ENCODE results near the gene FAM222A. TPM values are rescaled to one million over a fixed set of nuclear protein-coding genes. Genes with fewer than 3 reads are reported as not detected.

FAM222A gene
- total RNA-seq, 4 donors from 2014 or later: 0.34 to 3.5 (median 1.7) TPM; not detected in 1

DNA sequence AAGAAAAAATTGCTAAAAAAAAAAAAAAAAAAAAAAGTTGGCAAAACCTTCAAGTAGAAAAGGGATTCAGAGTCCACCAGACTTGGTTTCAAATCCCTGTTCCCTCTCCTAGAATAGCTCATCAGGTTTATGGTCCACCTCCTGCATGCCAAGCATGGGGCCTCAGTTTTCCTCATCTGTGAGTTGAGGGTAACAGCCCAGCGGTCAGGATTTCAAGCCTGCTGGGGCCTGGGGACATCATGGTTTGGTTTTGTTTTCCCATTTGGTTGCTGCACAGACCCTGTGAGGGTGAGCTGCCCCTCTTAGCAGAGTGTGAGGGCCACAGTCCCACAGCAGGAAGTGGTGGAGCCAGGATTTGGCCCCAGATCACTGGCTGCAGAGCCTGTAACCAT is 12.5 kb downstream of the FAM222A start:
- DNase-seq: no peak
- Histone ChIP-seq H3K27me3 (no peaks in the 10 kb centered on the region), H3K4me3 (no peak overlapping the region), H3K4me1 (no peaks in the 10 kb centered on the region), H3K36me3 (no peaks in the 10 kb centered on the region), H3K27ac (no peak overlapping the region), H3K9me3 (no peaks in the 10 kb centered on the region)
- intact Hi-C loops (cut with DNase I; ENCODE audit: low total_unique reads): no loop called here
- TF ChIP-seq POLR2A (IDR thresholded peaks at IDR 0.05): no peak
- TF ChIP-seq, protein P1, sequence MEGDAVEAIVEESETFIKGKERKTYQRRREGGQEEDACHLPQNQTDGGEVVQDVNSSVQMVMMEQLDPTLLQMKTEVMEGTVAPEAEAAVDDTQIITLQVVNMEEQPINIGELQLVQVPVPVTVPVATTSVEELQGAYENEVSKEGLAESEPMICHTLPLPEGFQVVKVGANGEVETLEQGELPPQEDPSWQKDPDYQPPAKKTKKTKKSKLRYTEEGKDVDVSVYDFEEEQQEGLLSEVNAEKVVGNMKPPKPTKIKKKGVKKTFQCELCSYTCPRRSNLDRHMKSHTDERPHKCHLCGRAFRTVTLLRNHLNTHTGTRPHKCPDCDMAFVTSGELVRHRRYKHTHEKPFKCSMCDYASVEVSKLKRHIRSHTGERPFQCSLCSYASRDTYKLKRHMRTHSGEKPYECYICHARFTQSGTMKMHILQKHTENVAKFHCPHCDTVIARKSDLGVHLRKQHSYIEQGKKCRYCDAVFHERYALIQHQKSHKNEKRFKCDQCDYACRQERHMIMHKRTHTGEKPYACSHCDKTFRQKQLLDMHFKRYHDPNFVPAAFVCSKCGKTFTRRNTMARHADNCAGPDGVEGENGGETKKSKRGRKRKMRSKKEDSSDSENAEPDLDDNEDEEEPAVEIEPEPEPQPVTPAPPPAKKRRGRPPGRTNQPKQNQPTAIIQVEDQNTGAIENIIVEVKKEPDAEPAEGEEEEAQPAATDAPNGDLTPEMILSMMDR (IDR thresholded peaks at IDR 0.05): no peak

DNA sequence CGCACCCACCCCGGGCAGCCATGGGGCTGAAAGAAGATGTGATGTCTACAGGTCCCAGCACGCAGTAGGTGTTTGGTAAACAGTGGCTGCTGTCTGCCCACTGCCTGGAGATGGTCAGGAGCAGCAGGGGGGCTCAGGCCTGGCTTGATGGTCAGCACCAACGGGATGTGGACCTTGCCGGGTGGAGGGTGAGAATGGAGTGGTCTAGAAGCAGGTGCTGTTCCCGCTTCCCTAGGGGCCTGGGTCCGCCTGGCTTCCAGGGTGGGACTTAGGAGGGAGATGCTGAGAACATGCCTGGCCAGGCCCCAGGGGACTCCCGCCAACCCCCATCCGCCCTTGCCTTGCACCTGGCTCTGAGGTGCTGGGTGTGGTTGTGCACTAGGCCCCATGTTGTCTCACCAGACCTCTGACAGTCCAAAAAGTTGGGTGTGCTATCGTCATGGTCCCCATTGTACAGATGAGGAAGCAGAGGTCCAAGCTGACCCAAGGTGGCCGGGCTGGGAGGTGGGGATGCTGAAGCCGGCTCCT is 12.9 kb downstream of the FAM222A start:
- H3K27ac ChIP-seq: no peak overlapping the region
- intact Hi-C loops (cut with DNase I; ENCODE audit: low total_unique reads): no loop called here
- DNase-seq: no peak
- H3K4me1 ChIP-seq: no peaks in the 10 kb centered on the region
- no peaks in the 10 kb centered on the region for H3K36me3 ChIP-seq
- TF ChIP-seq, protein P1 (IDR thresholded peaks at IDR 0.05): no peak
- no peak for TF ChIP-seq POLR2A (IDR thresholded peaks at IDR 0.05)
- no peaks in the 10 kb centered on the region for H3K9me3 ChIP-seq
- H3K4me3 ChIP-seq: no peak overlapping the region
- H3K27me3 ChIP-seq: no peaks in the 10 kb centered on the region

DNA sequence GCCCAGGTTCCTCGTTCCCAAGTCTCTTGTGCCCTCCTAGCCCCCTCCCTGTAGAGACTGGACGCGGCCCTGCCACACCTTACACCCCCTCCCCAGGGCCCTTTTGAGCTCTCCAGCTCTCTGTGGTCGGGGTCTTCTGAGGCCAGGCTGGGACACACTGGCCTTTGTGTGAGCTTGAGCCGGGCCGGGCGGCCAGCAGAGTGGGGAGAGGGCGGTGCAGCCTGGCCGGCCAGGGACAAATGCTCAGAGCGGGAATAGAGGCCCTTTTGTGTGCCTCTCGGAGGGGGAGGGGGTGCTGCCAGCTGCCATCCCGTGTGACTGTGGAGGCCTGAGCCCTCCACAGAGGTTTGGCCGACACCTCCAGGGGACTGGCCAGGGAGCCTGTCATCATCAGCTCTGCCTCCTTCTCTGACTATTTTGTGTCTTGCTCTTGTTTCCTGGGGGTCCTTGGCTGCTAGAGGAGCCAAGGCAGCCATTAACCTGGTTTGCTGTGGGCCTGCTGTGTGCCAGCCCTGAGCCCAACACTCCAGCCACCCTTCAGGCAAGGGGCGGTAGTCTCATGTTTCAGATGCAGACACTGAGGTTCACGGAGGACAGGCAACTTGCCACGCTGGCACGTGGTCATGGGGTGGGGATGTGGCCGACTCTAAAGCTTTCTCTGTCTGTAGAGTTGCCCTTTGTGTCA is 13.6 kb downstream of the FAM222A start:
- no peak overlapping the region for H3K27ac ChIP-seq
- intact Hi-C loops (cut with DNase I; ENCODE audit: low total_unique reads): no loop called here
- H3K9me3 ChIP-seq: no peaks in the 10 kb centered on the region
- no peaks in the 10 kb centered on the region for H3K27me3 ChIP-seq
- no peaks in the 10 kb centered on the region for H3K4me1 ChIP-seq
- H3K4me3 ChIP-seq: no peak overlapping the region
- DNase-seq: no peak
- TF ChIP-seq, protein P1 (IDR thresholded peaks at IDR 0.05): no peak
- no peak for TF ChIP-seq POLR2A (IDR thresholded peaks at IDR 0.05)
- no peaks in the 10 kb centered on the region for H3K36me3 ChIP-seq

DNA sequence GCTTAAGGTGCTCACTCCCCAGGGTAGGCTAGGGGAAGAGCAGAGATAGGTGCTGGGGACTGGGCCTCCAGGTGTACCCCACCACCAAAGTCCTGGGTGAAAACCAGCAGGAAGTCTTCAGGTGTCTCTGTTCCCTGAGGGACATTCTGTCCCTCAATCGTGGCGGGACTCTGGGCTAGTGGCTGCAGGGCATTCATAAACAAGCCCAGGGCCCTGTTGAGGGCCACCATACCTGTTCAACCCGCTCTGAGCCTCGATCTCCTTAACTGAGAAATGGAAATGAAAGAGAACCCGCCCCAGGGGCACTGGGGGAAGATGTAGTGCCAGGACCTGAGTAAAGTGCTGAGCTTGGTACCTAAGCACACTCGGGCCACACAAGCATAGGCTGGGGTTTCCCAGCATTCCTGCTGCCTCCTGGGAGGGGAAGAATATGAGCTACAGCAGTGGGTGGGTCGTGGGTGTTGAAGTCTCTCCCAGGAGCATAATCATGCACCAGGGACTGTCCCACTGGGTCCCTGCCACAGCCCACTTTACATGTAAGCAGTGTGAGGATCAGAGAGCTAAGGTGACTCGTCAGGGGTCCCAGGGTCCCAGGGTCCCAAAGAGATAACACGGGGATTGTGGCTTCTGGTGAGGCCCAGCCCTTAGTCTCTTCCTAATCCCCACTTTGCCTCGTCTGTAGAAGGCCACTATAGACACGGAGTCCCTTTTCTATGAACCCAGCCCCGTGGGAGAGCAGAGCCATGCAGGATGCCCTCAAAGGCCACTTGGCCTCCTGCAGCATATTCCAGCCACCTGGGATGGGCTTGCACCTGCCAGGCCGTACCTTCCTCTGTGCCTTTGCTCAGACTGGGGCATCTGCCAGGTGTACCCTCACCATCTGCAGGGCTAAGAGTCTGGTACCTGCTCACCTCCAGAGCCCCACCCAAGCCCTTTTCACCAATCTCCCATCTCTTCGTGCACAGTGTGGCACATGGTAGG is 14.4 kb downstream of the FAM222A start:
- TF ChIP-seq, protein P1 (IDR thresholded peaks at IDR 0.05): no peak
- no peak for TF ChIP-seq POLR2A (IDR thresholded peaks at IDR 0.05)
- H3K4me3 ChIP-seq: no peak overlapping the region
- H3K27ac ChIP-seq: no peak overlapping the region
- no peaks in the 10 kb centered on the region for H3K9me3 ChIP-seq
- H3K4me1 ChIP-seq: no peaks in the 10 kb centered on the region
- H3K36me3 ChIP-seq: no peaks in the 10 kb centered on the region
- no peak for DNase-seq
- H3K27me3 ChIP-seq: no peaks in the 10 kb centered on the region
- intact Hi-C loops (cut with DNase I; ENCODE audit: low total_unique reads): no loop called here

DNA sequence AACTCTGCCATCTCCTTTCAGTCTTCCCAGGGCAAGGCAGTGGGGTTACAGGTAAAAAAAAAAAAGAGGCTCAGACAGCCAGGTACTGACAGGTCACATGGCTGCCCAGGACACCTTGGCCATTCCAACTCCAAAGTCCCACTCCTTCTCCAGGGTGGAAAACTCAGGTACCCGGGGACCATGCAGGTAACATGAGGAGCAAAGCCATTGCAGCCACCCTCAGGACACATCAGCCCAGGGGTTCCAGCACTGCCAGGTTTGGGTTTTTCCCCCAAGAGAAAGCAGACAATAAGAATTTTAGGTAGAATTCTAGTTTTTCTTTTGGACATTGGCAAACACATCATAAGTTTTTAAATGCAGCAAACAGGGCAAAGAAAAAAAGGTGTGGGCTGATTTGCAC is 15.3 kb downstream of the FAM222A start:
- Histone ChIP-seq H3K27me3 (no peaks in the 10 kb centered on the region), H3K4me1 (no peaks in the 10 kb centered on the region), H3K27ac (no peak overlapping the region), H3K4me3 (no peak overlapping the region), H3K36me3 (no peaks in the 10 kb centered on the region), H3K9me3 (no peaks in the 10 kb centered on the region)
- TF ChIP-seq POLR2A (IDR thresholded peaks at IDR 0.05): no peak
- TF ChIP-seq, protein P1 (IDR thresholded peaks at IDR 0.05): no peak
- intact Hi-C loops (cut with DNase I; ENCODE audit: low total_unique reads): no loop called here
- no peak for DNase-seq

Measured in uterus (tissue), 4 donors.